ENCODE data around the gene MAD2L1BP. TPM values are rescaled to one million over a fixed set of nuclear protein-coding genes. Genes with fewer than 3 reads are reported as not detected.

MAD2L1BP gene
- total and polyA plus RNA-seq, 2 of the 13 experiments (the other 11 are each of a cell fraction or from before 2014, with no cell fraction given), result 54.2 to 55.5 TPM

DNA sequence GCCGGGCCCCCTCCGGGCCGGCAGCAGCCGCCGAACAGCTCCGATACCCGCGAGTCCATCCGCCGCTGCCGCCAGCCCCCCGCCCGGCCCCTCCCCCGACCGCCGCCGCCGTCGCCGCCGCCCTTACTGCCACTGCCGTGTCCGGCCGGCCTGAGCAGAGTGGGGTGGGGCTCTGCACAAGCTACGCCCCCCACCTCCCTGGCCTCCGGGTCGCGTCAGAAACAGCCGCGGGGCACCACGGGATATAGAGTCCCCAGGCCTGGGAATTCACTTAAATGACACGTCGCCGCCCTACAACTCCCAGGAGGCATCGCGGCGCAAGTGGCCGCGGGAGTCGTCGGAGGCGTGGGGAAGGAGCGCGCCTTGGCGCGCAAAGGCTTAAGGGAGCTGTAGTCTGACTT is 6.5 kb upstream of the MAD2L1BP start, which contains the start of gene GTPBP2 (continued):
- TF ChIP-seq SP1 (IDR thresholded peaks at IDR 0.05) (no peak), SP1 (CRISPR knock-in tag; IDR thresholded peaks at IDR 0.05) (peak; percentile 87), TAF15 (IDR thresholded peaks at IDR 0.05; ENCODE audit: low read depth, low read length, poor library complexity, severe bottlenecking) (no peak), SIX4 (CRISPR knock-in tag; IDR thresholded peaks at IDR 0.05) (peak; percentile 63), ETV5 (CRISPR knock-in tag; IDR thresholded peaks at IDR 0.05; ENCODE audit: borderline replicate concordance) (peak; percentile 41; the same call in 1 of the 2 replicates), SP5 (CRISPR knock-in tag; IDR thresholded peaks at IDR 0.05; ENCODE audit: borderline replicate concordance, low read depth) (peak; percentile 73), ZNF143 (CRISPR knock-in tag; IDR thresholded peaks at IDR 0.05) (peak; percentile 93), ATF1 (CRISPR knock-in tag; IDR thresholded peaks at IDR 0.05) (peak; percentile 90), ZNF839 (CRISPR knock-in tag; IDR thresholded peaks at IDR 0.05; ENCODE audit: borderline replicate concordance) (no peak), MIER2 (CRISPR knock-in tag; IDR thresholded peaks at IDR 0.05) (no peak), ZNF335 (CRISPR knock-in tag; IDR thresholded peaks at IDR 0.05) (0 out of 2 replicates have a peak, but pooled peaks have one; percentile 10), FOXK2 (IDR thresholded peaks at IDR 0.05) (peak; percentile 72; the same call in 1 of the 2 replicates), GABPB1 (CRISPR knock-in tag; IDR thresholded peaks at IDR 0.05) (peak; percentile 93), ELF3 (CRISPR knock-in tag; IDR thresholded peaks at IDR 0.05) (peak; percentile 39; the same call in 1 of the 2 replicates)
- TF ChIP-seq, protein P1, sequence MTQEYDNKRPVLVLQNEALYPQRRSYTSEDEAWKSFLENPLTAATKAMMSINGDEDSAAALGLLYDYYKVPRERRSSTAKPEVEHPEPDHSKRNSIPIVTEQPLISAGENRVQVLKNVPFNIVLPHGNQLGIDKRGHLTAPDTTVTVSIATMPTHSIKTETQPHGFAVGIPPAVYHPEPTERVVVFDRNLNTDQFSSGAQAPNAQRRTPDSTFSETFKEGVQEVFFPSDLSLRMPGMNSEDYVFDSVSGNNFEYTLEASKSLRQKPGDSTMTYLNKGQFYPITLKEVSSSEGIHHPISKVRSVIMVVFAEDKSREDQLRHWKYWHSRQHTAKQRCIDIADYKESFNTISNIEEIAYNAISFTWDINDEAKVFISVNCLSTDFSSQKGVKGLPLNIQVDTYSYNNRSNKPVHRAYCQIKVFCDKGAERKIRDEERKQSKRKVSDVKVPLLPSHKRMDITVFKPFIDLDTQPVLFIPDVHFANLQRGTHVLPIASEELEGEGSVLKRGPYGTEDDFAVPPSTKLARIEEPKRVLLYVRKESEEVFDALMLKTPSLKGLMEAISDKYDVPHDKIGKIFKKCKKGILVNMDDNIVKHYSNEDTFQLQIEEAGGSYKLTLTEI (CRISPR knock-in tag; conservative IDR thresholded peaks at IDR 0.05), result no peak
- TF ChIP-seq, protein P2, sequence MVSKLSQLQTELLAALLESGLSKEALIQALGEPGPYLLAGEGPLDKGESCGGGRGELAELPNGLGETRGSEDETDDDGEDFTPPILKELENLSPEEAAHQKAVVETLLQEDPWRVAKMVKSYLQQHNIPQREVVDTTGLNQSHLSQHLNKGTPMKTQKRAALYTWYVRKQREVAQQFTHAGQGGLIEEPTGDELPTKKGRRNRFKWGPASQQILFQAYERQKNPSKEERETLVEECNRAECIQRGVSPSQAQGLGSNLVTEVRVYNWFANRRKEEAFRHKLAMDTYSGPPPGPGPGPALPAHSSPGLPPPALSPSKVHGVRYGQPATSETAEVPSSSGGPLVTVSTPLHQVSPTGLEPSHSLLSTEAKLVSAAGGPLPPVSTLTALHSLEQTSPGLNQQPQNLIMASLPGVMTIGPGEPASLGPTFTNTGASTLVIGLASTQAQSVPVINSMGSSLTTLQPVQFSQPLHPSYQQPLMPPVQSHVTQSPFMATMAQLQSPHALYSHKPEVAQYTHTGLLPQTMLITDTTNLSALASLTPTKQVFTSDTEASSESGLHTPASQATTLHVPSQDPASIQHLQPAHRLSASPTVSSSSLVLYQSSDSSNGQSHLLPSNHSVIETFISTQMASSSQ (IDR thresholded peaks at IDR 0.05; ENCODE audit: low read depth), result no peak
- TF ChIP-seq, protein P2 (CRISPR knock-in tag; IDR thresholded peaks at IDR 0.05; ENCODE audit: borderline replicate concordance), result peak; percentile 64; the same call in 1 of the 2 replicates
- TF ChIP-seq, protein P3, sequence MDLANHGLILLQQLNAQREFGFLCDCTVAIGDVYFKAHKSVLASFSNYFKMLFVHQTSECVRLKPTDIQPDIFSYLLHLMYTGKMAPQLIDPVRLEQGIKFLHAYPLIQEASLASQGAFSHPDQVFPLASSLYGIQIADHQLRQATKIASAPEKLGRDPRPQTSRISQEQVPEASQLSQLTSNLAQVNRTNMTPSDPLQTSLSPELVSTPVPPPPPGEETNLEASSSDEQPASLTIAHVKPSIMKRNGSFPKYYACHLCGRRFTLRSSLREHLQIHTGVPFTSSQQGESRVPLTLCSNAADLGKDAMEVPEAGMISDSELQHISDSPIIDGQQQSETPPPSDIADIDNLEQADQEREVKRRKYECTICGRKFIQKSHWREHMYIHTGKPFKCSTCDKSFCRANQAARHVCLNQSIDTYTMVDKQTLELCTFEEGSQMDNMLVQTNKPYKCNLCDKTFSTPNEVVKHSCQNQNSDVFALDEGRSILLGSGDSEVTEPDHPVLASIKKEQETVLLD (CRISPR knock-in tag; IDR thresholded peaks at IDR 0.05; ENCODE audit: low read depth), result 0 out of 2 replicates have a peak, but pooled peaks have one; percentile 13
- TF ChIP-seq, protein P4, sequence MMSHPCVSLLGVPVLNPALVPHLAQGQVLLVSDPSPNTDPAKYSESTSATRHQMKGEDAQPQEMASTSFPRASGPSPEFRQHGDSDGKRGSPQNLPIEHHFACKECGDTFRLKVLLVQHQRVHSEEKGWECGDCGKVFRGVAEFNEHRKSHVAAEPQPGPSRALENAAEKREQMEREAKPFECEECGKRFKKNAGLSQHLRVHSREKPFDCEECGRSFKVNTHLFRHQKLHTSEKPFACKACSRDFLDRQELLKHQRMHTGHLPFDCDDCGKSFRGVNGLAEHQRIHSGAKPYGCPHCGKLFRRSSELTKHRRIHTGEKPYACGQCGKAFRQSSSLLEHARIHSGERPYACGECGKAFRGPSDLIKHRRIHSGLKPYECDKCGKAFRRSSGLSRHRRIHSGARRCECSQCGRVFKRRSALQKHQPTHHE (CRISPR knock-in tag; IDR thresholded peaks at IDR 0.05; ENCODE audit: borderline replicate concordance), result no peak
- TF ChIP-seq, protein P5, sequence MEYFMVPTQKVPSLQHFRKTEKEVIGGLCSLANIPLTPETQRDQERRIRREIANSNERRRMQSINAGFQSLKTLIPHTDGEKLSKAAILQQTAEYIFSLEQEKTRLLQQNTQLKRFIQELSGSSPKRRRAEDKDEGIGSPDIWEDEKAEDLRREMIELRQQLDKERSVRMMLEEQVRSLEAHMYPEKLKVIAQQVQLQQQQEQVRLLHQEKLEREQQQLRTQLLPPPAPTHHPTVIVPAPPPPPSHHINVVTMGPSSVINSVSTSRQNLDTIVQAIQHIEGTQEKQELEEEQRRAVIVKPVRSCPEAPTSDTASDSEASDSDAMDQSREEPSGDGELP (IDR thresholded peaks at IDR 0.05; ENCODE audit: borderline replicate concordance, low read depth), result 0 out of 2 replicates have a peak, but pooled peaks have one; percentile 25
- TF ChIP-seq, protein P6, sequence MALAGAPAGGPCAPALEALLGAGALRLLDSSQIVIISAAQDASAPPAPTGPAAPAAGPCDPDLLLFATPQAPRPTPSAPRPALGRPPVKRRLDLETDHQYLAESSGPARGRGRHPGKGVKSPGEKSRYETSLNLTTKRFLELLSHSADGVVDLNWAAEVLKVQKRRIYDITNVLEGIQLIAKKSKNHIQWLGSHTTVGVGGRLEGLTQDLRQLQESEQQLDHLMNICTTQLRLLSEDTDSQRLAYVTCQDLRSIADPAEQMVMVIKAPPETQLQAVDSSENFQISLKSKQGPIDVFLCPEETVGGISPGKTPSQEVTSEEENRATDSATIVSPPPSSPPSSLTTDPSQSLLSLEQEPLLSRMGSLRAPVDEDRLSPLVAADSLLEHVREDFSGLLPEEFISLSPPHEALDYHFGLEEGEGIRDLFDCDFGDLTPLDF (CRISPR knock-in tag; IDR thresholded peaks at IDR 0.05), result peak; percentile 99
